HL-60 (cell line): ENCODE data around the gene SH3PXD2A.

Experiments
- DNase-seq, 2 experiments: peaks; one replicate each; pipeline ENCODE4 v3.0.0-alpha.2; 2010 to 2020; ENCODE audit warnings: low read depth in 1 of 2, low spot score in 1 of 2
- H3K27ac ChIP-seq: fragments of 250-450 bp; sonication (Bioruptor Pico); replicated peaks from 2 replicates; pipeline ENCODE4 v1.5.1; 2020; ENCODE audit warnings: mild to moderate bottlenecking, moderate library complexity
- H3K27me3 ChIP-seq: fragments of 250-450 bp; sonication (Bioruptor Pico); 2 replicates; pipeline ENCODE4 v1.5.1; 2021; ENCODE audit warnings: mild to moderate bottlenecking, moderate library complexity; ENCODE audit not compliant: insufficient read depth, poor library complexity, severe bottlenecking
- H3K4me3 ChIP-seq: replicated peaks from 2 replicates; pipeline ENCODE4 v1.5.1; 2011; ENCODE audit warnings: mild to moderate bottlenecking, control low read depth, low read length; ENCODE audit not compliant: insufficient read depth
- CTCF ChIP-seq: IDR thresholded peaks from one replicate; pipeline ENCODE4 v1.5.1; 2011; ENCODE audit warnings: low read length, control low read depth, inconsistent platforms; ENCODE audit not compliant: insufficient read depth
- GABPA ChIP-seq: IDR thresholded peaks from 2 replicates; pipeline ENCODE4 v1.6.1; 2012; ENCODE audit warnings: low read depth
- POLR2AphosphoS5 ChIP-seq: IDR thresholded peaks from 2 replicates; pipeline ENCODE4 v1.6.1; 2012; ENCODE audit warnings: low read depth
- REST ChIP-seq: IDR thresholded peaks from 2 replicates; pipeline ENCODE4 v1.6.1; 2012; ENCODE audit warnings: low read depth; ENCODE audit not compliant: insufficient replicate concordance
- SPI1 ChIP-seq: IDR thresholded peaks from 2 replicates; pipeline ENCODE4 v1.6.1; 2012; ENCODE audit warnings: low read depth, mild to moderate bottlenecking, borderline replicate concordance

SH3PXD2A gene

GRCh38 chr10:103798511-103798910, 56.9 kb downstream of the SH3PXD2A start:
- no peak overlapping the region for H3K4me3 ChIP-seq
- DNase-seq, result no peak
- H3K27ac ChIP-seq, result no peak overlapping the region
- TF ChIP-seq POLR2AphosphoS5 (no peak), GABPA (no peak)
- H3K27me3 ChIP-seq, result no peaks in the 10 kb centered on the region

GRCh38 chr10:103797857-103798256, 57.5 kb downstream of the SH3PXD2A start:
- Histone ChIP-seq H3K27me3 (no peaks in the 10 kb centered on the region), H3K4me3 (no peak overlapping the region), H3K27ac (no peak overlapping the region)
- TF ChIP-seq SPI1, result no peak
- TF ChIP-seq REST, result no peak
- TF ChIP-seq CTCF, result no peak
- TF ChIP-seq POLR2AphosphoS5, result no peak
- no peak for TF ChIP-seq GABPA
- no peak for DNase-seq

GRCh38 chr10:103795634-103796270, 59.6 kb downstream of the SH3PXD2A start:
- TF ChIP-seq POLR2AphosphoS5 (no peak), CTCF (no peak), SPI1 (no peak), GABPA (no peak)
- DNase-seq, result no peak
- H3K27ac ChIP-seq, result no peak overlapping the region
- no peaks in the 10 kb centered on the region for H3K27me3 ChIP-seq
- H3K4me3 ChIP-seq, result no peak overlapping the region

- no peak for DNase-seq
- H3K27me3 ChIP-seq, result no peaks in the 10 kb centered on the region
- H3K27ac ChIP-seq, result no peak overlapping the region
- no peak overlapping the region for H3K4me3 ChIP-seq
- TF ChIP-seq REST, result no peak
- no peak for TF ChIP-seq CTCF
- no peak for TF ChIP-seq POLR2AphosphoS5
These were observed 60.4 kb downstream of the SH3PXD2A start for GRCh38 chr10:103794996-103795395.
